Caco-2 (cell line): ENCODE results near the gene DIRAS1. TPM values are rescaled to one million over a fixed set of nuclear protein-coding genes. Genes with fewer than 3 reads are reported as not detected.

Source experiments
- BruUV-seq: library from RNA; stranded (reverse); fragments of 400-500 nt; replicated peaks from 2 replicates; lab custom pipeline; 2021; lab: Mats Ljungman, UMichigan
- CTCF ChIA-PET: fragments of 300-600 bp; sonication (Branson Sonifier 250); formaldehyde crosslinking; loops from one replicate; lab custom pipeline; 2022; ENCODE audit warnings: antibody characterized with exemption; lab: Charles Lee
- POLR2A ChIA-PET: fragments of 300-600 bp; sonication (Branson Sonifier 250); formaldehyde crosslinking; loops from one replicate; lab custom pipeline; 2022; ENCODE audit warnings: antibody characterized with exemption; lab: Charles Lee
- DNase-seq, 2 experiments: peaks; one replicate each; pipeline versions ENCODE4 v3.0.0 to v3.0.0-alpha.2; 2020 to 2022
- H3K27me3 ChIP-seq: replicated peaks from 2 replicates; pipeline ENCODE4 v1.6.0; 2011; ENCODE audit warnings: low read length; ENCODE audit not compliant: control insufficient read depth, insufficient read depth
- H3K36me3 ChIP-seq: 2 replicates; pipeline ENCODE4 v1.5.1; 2011; ENCODE audit warnings: low read length; ENCODE audit not compliant: control insufficient read depth, insufficient read depth
- H3K4me1 ChIP-seq: fragments of 250-450 bp; sonication (Bioruptor Pico); 2 replicates; pipeline ENCODE4 v1.5.1; 2020; ENCODE audit warnings: mild to moderate bottlenecking
- H3K4me3 ChIP-seq: 2 replicates; pipeline ENCODE4 v1.5.1; 2011; ENCODE audit warnings: low read depth, mild to moderate bottlenecking, control low read depth, low read length
- H3K9me3 ChIP-seq: fragments of 250-450 bp; sonication (Bioruptor Pico); 2 replicates; pipeline ENCODE4 v1.5.1; 2020; ENCODE audit warnings: mild to moderate bottlenecking, moderate library complexity
- H3K27ac Mint-ChIP-seq: one replicate; pipeline ENCODE4 v1.8.0; 2022; ENCODE audit warnings: mixed read lengths; ENCODE audit not compliant: unreplicated experiment
- H3K27me3 Mint-ChIP-seq: one replicate; pipeline ENCODE4 v1.8.0; 2022; ENCODE audit warnings: mixed read lengths; ENCODE audit not compliant: insufficient read depth, unreplicated experiment
- H3K36me3 Mint-ChIP-seq: one replicate; pipeline ENCODE4 v1.8.0; 2022; ENCODE audit warnings: mild to moderate bottlenecking, mixed read lengths; ENCODE audit not compliant: insufficient read depth, unreplicated experiment
- H3K4me1 Mint-ChIP-seq: one replicate; pipeline ENCODE4 v1.8.0; 2022; ENCODE audit warnings: low read depth, mixed read lengths; ENCODE audit not compliant: unreplicated experiment
- H3K4me3 Mint-ChIP-seq: one replicate; pipeline ENCODE4 v1.8.0; 2022; ENCODE audit warnings: mild to moderate bottlenecking, moderate library complexity, mixed read lengths; ENCODE audit not compliant: unreplicated experiment
- H3K9me3 Mint-ChIP-seq: one replicate; pipeline ENCODE4 v1.8.0; 2022; ENCODE audit warnings: mixed read lengths; ENCODE audit not compliant: unreplicated experiment
- intact Hi-C: fragments of 100-400 bp; cut with micrococcal nuclease; formaldehyde crosslinking; loops from one replicate; pipeline ENCODE4 v1.10.0; 2022; ENCODE audit not compliant: unreplicated experiment
- total RNA-seq: library from RNA; stranded (reverse); gene quantifications from 2 replicates; pipeline ENCODE4 v1.2.3, GENCODE V29; 2022
- TF ChIP-seq, protein P1 (sequence below), 2 experiments: fragments of 200-600 bp in 1 of 2; IDR thresholded peaks; 1 replicate in 1 of 2; 2 replicates in 1 of 2; pipeline versions ENCODE4 v1.5.1 to v1.8.0; 2011 to 2022; ENCODE audit warnings: antibody characterized with exemption in 1 of 2, control low read depth in 1 of 2, inconsistent platforms in 1 of 2, low read depth in 1 of 2, low read length in 1 of 2, mild to moderate bottlenecking in 1 of 2, moderate library complexity in 1 of 2; ENCODE audit not compliant: insufficient read depth in 1 of 2, severe bottlenecking in 1 of 2, unreplicated experiment in 1 of 2

DIRAS1 gene
- total RNA-seq, 1 experiment from 2014 or later = 2.3 TPM

DNA sequence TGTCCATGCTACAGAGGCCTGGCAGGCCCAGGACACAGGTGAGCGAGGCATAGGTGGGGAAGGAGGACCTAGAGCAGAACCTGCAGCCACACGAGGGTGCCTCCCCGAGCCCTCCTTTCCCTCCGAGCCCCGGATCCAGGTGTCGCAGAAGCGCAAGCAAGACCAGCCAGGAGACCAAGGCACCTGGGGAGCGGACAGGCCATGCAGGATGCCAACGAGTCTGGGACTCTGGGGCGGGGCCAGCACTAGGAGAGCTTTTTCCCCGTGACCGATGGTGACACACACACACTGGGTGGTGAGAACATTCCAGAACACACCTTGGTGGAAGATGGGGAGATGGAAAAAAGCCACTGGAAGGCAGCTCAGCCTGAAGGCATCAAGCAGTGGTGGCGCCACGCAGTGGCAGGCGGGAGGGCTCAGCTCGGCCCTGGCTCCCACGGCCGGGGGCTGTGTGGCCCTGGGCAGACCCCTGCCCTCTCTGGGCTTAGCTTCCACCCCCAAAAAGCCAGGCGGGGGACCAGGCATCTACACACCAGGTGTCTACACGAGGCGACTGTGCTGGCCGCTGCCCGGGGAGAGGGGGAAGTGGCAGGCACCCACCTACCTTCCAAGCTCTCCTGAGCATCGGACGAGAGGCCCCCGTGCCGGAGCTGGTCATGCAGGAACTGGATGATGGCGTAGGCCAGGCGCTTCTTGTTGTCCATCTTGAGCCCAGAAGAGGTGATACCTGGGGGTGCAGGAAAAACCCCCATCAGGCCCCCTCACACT lies 47.4 kb upstream of the DIRAS1 start:
- H3K4me3 Mint-ChIP-seq = no peak overlapping the region
- Histone ChIP-seq H3K4me3 (no peak overlapping the region), H3K27me3 (no peaks in the 10 kb centered on the region), H3K9me3 (no peaks in the 10 kb centered on the region), H3K4me1 (no peaks in the 10 kb centered on the region), H3K36me3 (no peaks in the 10 kb centered on the region)
- H3K27me3 Mint-ChIP-seq = no peaks in the 10 kb centered on the region
- no peak for DNase-seq
- no peaks in the 10 kb centered on the region for H3K9me3 Mint-ChIP-seq
- no peak overlapping the region for H3K27ac Mint-ChIP-seq
- ChIA-PET POLR2A (no interaction called here), CTCF (interaction anchor here (0.5 to 1.3 kb wide), 2 partner anchors 63 to 120 kb away, joined by 3 to 4 read pairs; no protein-coding TSS in a partner anchor)
- TF ChIP-seq, protein P1, sequence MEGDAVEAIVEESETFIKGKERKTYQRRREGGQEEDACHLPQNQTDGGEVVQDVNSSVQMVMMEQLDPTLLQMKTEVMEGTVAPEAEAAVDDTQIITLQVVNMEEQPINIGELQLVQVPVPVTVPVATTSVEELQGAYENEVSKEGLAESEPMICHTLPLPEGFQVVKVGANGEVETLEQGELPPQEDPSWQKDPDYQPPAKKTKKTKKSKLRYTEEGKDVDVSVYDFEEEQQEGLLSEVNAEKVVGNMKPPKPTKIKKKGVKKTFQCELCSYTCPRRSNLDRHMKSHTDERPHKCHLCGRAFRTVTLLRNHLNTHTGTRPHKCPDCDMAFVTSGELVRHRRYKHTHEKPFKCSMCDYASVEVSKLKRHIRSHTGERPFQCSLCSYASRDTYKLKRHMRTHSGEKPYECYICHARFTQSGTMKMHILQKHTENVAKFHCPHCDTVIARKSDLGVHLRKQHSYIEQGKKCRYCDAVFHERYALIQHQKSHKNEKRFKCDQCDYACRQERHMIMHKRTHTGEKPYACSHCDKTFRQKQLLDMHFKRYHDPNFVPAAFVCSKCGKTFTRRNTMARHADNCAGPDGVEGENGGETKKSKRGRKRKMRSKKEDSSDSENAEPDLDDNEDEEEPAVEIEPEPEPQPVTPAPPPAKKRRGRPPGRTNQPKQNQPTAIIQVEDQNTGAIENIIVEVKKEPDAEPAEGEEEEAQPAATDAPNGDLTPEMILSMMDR (IDR thresholded peaks at IDR 0.05; ENCODE audit: insufficient read depth in 1 of 2, low read depth in 1 of 2, low read length in 1 of 2, severe bottlenecking in 1 of 2, unreplicated experiment in 1 of 2) = no peak
- BruUV-seq = no TSS peak
- no peaks in the 10 kb centered on the region for H3K4me1 Mint-ChIP-seq
- intact Hi-C loops = no loop called here
- H3K36me3 Mint-ChIP-seq = peaks cover 46% of the 10 kb centered on the region

DNA sequence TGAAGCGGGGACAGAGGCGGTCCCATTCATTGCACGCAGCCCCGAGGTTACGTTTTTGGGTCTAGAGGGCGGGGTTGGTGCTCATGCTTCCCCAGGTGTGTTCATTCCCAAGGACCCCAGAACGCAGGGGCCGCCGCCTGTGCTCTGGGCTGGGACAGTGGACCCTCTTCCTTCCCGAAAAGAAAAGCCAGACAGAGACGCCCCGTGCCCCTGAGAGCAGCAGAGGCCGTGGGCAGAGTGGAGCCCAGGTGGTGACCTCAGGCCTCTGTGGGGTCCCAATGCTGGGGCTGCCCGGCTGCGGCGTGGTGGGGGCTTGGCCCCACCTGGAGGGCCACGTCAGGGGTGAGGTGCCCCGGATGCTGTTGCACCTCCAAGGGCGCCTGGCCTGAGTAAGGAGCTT lies 46.5 kb upstream of the DIRAS1 start:
- CTCF ChIA-PET = interaction anchor here (1.3 kb wide), 1 partner anchor 119 kb away, joined by 3 read pairs; no protein-coding TSS in a partner anchor

DNA sequence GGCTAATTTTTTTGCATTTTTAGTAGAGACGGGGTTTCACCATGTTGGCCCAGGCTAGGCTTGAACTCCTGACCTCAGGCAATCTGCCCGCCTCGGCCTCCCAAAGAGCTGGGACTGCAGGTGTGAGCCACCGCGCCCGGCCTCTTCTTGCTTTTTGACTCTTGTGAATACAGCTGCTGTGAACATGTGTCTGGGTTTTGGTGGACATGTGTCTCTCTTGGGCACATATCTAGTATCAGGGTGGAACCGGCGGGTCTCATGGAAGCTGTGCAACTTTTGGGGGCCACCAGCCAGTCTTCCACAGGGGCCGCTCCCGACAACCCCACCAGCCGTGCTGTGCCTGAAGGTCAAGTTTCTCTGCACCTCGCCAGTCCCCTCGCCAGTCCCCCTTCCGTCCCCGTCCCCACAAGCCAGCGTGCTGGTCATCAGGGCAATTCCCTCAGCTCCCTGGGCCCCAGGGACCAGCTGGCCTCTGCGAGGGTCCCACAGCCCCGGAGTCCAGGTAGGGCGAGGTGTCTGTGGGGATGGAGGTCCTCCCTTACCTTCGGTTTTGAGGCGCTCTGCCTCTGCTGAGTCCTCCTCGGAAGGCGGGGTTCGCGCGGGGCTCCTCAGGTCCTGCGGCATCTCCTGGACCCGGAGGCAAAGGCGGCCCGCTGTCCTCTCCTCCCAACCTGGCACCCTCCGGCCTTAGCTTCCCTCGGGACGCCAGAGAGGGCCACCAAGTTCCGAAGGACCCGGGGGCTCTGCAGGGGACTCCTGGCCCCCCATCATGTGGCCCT lies 45.6 kb upstream of the DIRAS1 start:
- no peak overlapping the region for H3K4me3 Mint-ChIP-seq
- H3K36me3 Mint-ChIP-seq = peaks cover 55% of the 10 kb centered on the region
- Histone ChIP-seq H3K4me1 (no peaks in the 10 kb centered on the region), H3K4me3 (no peak overlapping the region), H3K27me3 (no peaks in the 10 kb centered on the region), H3K36me3 (no peaks in the 10 kb centered on the region), H3K9me3 (no peaks in the 10 kb centered on the region)
- no peak overlapping the region for H3K27ac Mint-ChIP-seq
- no peaks in the 10 kb centered on the region for H3K9me3 Mint-ChIP-seq
- intact Hi-C loops = no loop called here
- ChIA-PET CTCF (no interaction called here), POLR2A (no interaction called here)
- no peak for DNase-seq
- BruUV-seq = no TSS peak
- H3K27me3 Mint-ChIP-seq = no peaks in the 10 kb centered on the region
- no peaks in the 10 kb centered on the region for H3K4me1 Mint-ChIP-seq
- TF ChIP-seq, protein P1 (IDR thresholded peaks at IDR 0.05; ENCODE audit: insufficient read depth in 1 of 2, low read depth in 1 of 2, low read length in 1 of 2, severe bottlenecking in 1 of 2, unreplicated experiment in 1 of 2) = no peak

More for the DNA sequence above, 46.5 kb upstream of the DIRAS1 start:
- Histone ChIP-seq H3K4me1 (no peaks in the 10 kb centered on the region), H3K4me3 (no peak overlapping the region), H3K27me3 (no peaks in the 10 kb centered on the region), H3K36me3 (no peaks in the 10 kb centered on the region), H3K9me3 (no peaks in the 10 kb centered on the region)
- H3K27me3 Mint-ChIP-seq = no peaks in the 10 kb centered on the region
- POLR2A ChIA-PET = no interaction called here
- no peak overlapping the region for H3K27ac Mint-ChIP-seq
- intact Hi-C loops = no loop called here
- no TSS peak for BruUV-seq
- no peak overlapping the region for H3K4me3 Mint-ChIP-seq
- TF ChIP-seq, protein P1 (IDR thresholded peaks at IDR 0.05; ENCODE audit: insufficient read depth in 1 of 2, low read depth in 1 of 2, low read length in 1 of 2, severe bottlenecking in 1 of 2, unreplicated experiment in 1 of 2) = no peak
- H3K9me3 Mint-ChIP-seq = no peaks in the 10 kb centered on the region
- no peaks in the 10 kb centered on the region for H3K4me1 Mint-ChIP-seq
- H3K36me3 Mint-ChIP-seq = peaks cover 53% of the 10 kb centered on the region
- DNase-seq = no peak
